ENCODE measurements around the gene NRG2.

The NRG2 gene

DNA sequence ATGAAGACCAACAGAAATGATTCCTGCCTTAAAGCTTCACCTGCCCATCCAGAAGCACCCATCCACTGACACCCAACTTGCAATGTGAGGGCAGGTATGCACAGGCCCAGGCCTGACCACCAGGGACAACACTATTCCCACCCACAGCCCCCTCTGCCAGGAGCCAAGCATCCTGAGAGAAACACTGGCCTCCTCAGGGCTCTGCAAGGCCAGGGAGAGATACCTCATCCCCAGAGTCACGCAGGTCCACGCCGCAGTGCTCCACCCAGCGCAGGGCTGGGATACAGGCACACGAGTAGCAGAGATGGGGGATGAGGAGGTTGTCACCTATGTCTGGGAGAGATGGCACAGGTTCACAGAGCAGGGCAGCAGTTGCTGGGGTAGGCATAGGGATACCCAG is 148.1 kb downstream of the NRG2 start (continued):
- TF ChIP-seq, protein P1, sequence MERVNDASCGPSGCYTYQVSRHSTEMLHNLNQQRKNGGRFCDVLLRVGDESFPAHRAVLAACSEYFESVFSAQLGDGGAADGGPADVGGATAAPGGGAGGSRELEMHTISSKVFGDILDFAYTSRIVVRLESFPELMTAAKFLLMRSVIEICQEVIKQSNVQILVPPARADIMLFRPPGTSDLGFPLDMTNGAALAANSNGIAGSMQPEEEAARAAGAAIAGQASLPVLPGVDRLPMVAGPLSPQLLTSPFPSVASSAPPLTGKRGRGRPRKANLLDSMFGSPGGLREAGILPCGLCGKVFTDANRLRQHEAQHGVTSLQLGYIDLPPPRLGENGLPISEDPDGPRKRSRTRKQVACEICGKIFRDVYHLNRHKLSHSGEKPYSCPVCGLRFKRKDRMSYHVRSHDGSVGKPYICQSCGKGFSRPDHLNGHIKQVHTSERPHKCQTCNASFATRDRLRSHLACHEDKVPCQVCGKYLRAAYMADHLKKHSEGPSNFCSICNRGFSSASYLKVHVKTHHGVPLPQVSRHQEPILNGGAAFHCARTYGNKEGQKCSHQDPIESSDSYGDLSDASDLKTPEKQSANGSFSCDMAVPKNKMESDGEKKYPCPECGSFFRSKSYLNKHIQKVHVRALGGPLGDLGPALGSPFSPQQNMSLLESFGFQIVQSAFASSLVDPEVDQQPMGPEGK (CRISPR knock-in tag; IDR thresholded peaks at IDR 0.05; ENCODE audit: borderline replicate concordance): no peak

DNA sequence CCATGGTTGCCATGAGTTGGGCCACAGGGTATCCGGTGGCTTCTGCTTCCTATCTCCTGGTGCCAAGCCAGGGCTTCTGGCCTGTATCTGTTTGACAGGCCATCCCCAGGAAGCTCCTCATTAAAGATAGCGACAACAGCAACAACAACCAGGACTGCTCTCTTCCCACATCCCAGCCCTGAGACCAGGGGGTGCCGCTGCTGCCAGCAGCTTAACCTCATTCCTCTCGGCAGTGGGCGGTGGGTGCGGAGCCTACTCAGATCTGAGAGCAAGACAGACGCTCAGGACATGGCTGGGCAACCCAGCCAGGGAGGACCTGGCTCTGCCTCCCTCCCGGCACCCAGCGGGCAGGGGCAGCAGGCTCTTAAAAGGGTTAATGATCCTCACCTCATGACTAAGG is 149.2 kb downstream of the NRG2 start:
- TF ChIP-seq TCF4 (CRISPR knock-in tag; IDR thresholded peaks at IDR 0.05; ENCODE audit: borderline replicate concordance): peak; percentile 70
- TF ChIP-seq, protein P2, sequence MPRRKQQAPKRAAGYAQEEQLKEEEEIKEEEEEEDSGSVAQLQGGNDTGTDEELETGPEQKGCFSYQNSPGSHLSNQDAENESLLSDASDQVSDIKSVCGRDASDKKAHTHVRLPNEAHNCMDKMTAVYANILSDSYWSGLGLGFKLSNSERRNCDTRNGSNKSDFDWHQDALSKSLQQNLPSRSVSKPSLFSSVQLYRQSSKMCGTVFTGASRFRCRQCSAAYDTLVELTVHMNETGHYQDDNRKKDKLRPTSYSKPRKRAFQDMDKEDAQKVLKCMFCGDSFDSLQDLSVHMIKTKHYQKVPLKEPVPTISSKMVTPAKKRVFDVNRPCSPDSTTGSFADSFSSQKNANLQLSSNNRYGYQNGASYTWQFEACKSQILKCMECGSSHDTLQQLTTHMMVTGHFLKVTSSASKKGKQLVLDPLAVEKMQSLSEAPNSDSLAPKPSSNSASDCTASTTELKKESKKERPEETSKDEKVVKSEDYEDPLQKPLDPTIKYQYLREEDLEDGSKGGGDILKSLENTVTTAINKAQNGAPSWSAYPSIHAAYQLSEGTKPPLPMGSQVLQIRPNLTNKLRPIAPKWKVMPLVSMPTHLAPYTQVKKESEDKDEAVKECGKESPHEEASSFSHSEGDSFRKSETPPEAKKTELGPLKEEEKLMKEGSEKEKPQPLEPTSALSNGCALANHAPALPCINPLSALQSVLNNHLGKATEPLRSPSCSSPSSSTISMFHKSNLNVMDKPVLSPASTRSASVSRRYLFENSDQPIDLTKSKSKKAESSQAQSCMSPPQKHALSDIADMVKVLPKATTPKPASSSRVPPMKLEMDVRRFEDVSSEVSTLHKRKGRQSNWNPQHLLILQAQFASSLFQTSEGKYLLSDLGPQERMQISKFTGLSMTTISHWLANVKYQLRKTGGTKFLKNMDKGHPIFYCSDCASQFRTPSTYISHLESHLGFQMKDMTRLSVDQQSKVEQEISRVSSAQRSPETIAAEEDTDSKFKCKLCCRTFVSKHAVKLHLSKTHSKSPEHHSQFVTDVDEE (CRISPR knock-in tag; IDR thresholded peaks at IDR 0.05): peak; percentile 79
- TF ChIP-seq, protein P3, sequence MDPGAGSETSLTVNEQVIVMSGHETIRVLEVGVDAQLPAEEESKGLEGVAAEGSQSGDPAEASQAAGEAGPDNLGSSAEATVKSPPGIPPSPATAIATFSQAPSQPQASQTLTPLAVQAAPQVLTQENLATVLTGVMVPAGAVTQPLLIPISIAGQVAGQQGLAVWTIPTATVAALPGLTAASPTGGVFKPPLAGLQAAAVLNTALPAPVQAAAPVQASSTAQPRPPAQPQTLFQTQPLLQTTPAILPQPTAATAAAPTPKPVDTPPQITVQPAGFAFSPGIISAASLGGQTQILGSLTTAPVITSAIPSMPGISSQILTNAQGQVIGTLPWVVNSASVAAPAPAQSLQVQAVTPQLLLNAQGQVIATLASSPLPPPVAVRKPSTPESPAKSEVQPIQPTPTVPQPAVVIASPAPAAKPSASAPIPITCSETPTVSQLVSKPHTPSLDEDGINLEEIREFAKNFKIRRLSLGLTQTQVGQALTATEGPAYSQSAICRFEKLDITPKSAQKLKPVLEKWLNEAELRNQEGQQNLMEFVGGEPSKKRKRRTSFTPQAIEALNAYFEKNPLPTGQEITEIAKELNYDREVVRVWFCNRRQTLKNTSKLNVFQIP (CRISPR knock-in tag; IDR thresholded peaks at IDR 0.05; ENCODE audit: borderline replicate concordance, low read depth): no peak
- TF ChIP-seq, protein P4, sequence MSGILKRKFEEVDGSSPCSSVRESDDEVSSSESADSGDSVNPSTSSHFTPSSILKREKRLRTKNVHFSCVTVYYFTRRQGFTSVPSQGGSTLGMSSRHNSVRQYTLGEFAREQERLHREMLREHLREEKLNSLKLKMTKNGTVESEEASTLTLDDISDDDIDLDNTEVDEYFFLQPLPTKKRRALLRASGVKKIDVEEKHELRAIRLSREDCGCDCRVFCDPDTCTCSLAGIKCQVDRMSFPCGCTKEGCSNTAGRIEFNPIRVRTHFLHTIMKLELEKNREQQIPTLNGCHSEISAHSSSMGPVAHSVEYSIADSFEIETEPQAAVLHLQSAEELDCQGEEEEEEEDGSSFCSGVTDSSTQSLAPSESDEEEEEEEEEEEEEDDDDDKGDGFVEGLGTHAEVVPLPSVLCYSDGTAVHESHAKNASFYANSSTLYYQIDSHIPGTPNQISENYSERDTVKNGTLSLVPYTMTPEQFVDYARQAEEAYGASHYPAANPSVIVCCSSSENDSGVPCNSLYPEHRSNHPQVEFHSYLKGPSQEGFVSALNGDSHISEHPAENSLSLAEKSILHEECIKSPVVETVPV (CRISPR knock-in tag; IDR thresholded peaks at IDR 0.05): no peak
- no peak for TF ChIP-seq BACH2 (CRISPR knock-in tag; IDR thresholded peaks at IDR 0.05; ENCODE audit: borderline replicate concordance)
- ATAC-seq: peak; percentile 85

DNA sequence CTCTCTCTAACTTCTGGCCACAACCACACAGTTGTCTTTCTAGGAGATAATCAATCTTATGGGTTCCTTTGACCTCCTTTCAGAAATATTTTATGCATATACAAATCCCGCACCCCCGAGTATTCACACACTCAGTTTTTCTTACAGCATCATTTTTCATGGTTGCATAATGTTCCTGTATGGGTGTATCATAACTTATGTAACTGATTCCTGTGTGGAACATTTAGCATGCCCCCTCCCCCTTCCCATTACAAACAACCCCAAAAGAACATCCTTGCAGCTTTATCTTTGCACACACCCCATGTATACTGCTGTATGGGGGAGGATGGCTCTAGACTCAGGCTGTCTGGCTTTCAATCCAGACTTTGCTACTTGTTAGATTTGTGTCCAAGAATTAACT is 153.7 kb downstream of the NRG2 start:
- ATAC-seq: no peak
- TF ChIP-seq, protein P5, sequence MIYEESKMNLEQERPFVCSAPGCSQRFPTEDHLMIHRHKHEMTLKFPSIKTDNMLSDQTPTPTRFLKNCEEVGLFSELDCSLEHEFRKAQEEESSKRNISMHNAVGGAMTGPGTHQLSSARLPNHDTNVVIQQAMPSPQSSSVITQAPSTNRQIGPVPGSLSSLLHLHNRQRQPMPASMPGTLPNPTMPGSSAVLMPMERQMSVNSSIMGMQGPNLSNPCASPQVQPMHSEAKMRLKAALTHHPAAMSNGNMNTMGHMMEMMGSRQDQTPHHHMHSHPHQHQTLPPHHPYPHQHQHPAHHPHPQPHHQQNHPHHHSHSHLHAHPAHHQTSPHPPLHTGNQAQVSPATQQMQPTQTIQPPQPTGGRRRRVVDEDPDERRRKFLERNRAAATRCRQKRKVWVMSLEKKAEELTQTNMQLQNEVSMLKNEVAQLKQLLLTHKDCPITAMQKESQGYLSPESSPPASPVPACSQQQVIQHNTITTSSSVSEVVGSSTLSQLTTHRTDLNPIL (CRISPR knock-in tag; IDR thresholded peaks at IDR 0.05; ENCODE audit: low read depth): no peak
- TF ChIP-seq PPARA (CRISPR knock-in tag; IDR thresholded peaks at IDR 0.05; ENCODE audit: borderline replicate concordance): no peak
- TF ChIP-seq ZC3H10 (CRISPR knock-in tag; IDR thresholded peaks at IDR 0.05): no peak

DNA sequence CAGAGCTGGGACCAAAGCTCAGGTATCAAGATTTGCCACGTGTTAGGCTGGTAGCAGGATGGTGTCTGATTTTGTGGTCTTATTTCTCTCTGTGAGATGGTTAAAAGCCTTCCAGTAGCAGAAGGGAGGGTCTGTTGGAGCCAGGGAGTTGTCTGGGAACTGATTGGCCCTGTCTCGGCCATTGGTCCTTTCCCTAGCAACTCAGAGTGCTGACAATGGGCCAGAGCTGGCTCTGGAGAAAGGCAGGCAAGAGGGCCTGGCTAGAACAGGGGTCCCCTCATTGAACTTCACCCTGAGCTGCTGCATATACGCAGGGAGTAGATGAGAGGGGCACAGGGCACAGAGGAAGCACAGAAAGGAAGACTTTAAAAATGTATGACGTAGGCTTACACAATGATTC is 154.7 kb downstream of the NRG2 start:
- no peak for ATAC-seq
- no peak for TF ChIP-seq CSDC2 (CRISPR knock-in tag; IDR thresholded peaks at IDR 0.05)
- no peak for TF ChIP-seq ZNF8 (CRISPR knock-in tag; IDR thresholded peaks at IDR 0.05)
- TF ChIP-seq OSR1 (CRISPR knock-in tag; IDR thresholded peaks at IDR 0.05): no peak
- TF ChIP-seq, protein P5 (CRISPR knock-in tag; IDR thresholded peaks at IDR 0.05; ENCODE audit: low read depth): no peak
- no peak for TF ChIP-seq ISL1 (CRISPR knock-in tag; IDR thresholded peaks at IDR 0.05)
- TF ChIP-seq PPARA (CRISPR knock-in tag; IDR thresholded peaks at IDR 0.05; ENCODE audit: borderline replicate concordance): no peak
- no peak for TF ChIP-seq SNAI2 (CRISPR knock-in tag; IDR thresholded peaks at IDR 0.05)
- TF ChIP-seq ZNF565 (CRISPR knock-in tag; conservative IDR thresholded peaks at IDR 0.05; ENCODE audit: low read depth): no peak
- TF ChIP-seq, protein P1 (CRISPR knock-in tag; IDR thresholded peaks at IDR 0.05; ENCODE audit: borderline replicate concordance): no peak
- TF ChIP-seq, protein P3 (CRISPR knock-in tag; IDR thresholded peaks at IDR 0.05; ENCODE audit: borderline replicate concordance, low read depth): no peak
- no peak for TF ChIP-seq ZNF70 (CRISPR knock-in tag; IDR thresholded peaks at IDR 0.05)
- no peak for TF ChIP-seq ESRRG (CRISPR knock-in tag; IDR thresholded peaks at IDR 0.05)
- no peak for TF ChIP-seq ZFP3 (CRISPR knock-in tag; IDR thresholded peaks at IDR 0.05)
- TF ChIP-seq, protein P2 (CRISPR knock-in tag; IDR thresholded peaks at IDR 0.05): no peak
